Astrocyte (in vitro differentiated cells and primary cell): ENCODE measurements around the gene UMODL1. TPM values are rescaled to one million over a fixed set of nuclear protein-coding genes. Genes with fewer than 3 reads are reported as not detected.

ENCODE experiments used
- DNase-seq: peaks from one replicate; pipeline ENCODE4 v3.0.0-alpha.2; 2010; ENCODE audit warnings: low read depth
- FAIRE-seq: peaks from 2 replicates; lab custom pipeline; 2011; peaks lifted over from hg19 to GRCh38; lab: Jason Lieb, UNC
- H2AFZ ChIP-seq: 2 replicates; pipeline ENCODE4 v1.6.0; 2012; ENCODE audit warnings: low read depth, low read length, inconsistent platforms
- H3K27ac ChIP-seq: 2 replicates; pipeline ENCODE4 v1.5.1; 2011; ENCODE audit warnings: low read depth, low read length, inconsistent platforms
- H3K27me3 ChIP-seq: 2 replicates; pipeline ENCODE4 v1.6.0; 2011; ENCODE audit warnings: low read length, inconsistent platforms; ENCODE audit not compliant: insufficient read depth
- H3K36me3 ChIP-seq: 2 replicates; pipeline ENCODE4 v1.5.1; 2011; ENCODE audit warnings: low read length, inconsistent platforms; ENCODE audit not compliant: insufficient read depth
- H3K4me1 ChIP-seq: 2 replicates; pipeline ENCODE4 v1.5.1; 2011; ENCODE audit warnings: low read length, inconsistent platforms; ENCODE audit not compliant: insufficient read depth
- H3K4me2 ChIP-seq: 2 replicates; pipeline ENCODE4 v1.6.0; 2012; ENCODE audit warnings: low read length, inconsistent platforms
- H3K4me3 ChIP-seq: 2 replicates; pipeline ENCODE4 v1.5.1; 2011; ENCODE audit warnings: low read depth, mild to moderate bottlenecking, low read length, inconsistent platforms; ENCODE audit not compliant: insufficient read depth
- H3K79me2 ChIP-seq: 2 replicates; pipeline ENCODE4 v1.6.0; 2012; ENCODE audit warnings: mild to moderate bottlenecking, low read length, inconsistent platforms; ENCODE audit not compliant: insufficient read depth
- H3K9ac ChIP-seq: 2 replicates; pipeline ENCODE4 v1.6.0; 2012; ENCODE audit warnings: mild to moderate bottlenecking, low read length, inconsistent platforms
- H3K9me3 ChIP-seq: 2 replicates; pipeline ENCODE4 v1.5.1; 2012; ENCODE audit warnings: low read depth, mild to moderate bottlenecking, low read length, inconsistent platforms; ENCODE audit not compliant: insufficient read depth
- H4K20me1 ChIP-seq: 2 replicates; pipeline ENCODE4 v1.6.0; 2012; ENCODE audit warnings: low read length, inconsistent platforms; ENCODE audit not compliant: insufficient read depth
- H3K27ac Mint-ChIP-seq: one replicate; pipeline ENCODE4 v1.8.0; 2021; ENCODE audit warnings: mild to moderate bottlenecking, mixed read lengths; ENCODE audit not compliant: unreplicated experiment
- H3K27me3 Mint-ChIP-seq: one replicate; pipeline ENCODE4 v1.8.0; 2021; ENCODE audit warnings: low read depth, mixed read lengths; ENCODE audit not compliant: unreplicated experiment
- H3K36me3 Mint-ChIP-seq: one replicate; pipeline ENCODE4 v1.8.0; 2021; ENCODE audit warnings: low read depth, mixed read lengths; ENCODE audit not compliant: unreplicated experiment
- H3K4me1 Mint-ChIP-seq: one replicate; pipeline ENCODE4 v1.8.0; 2021; ENCODE audit warnings: low read depth, mixed read lengths; ENCODE audit not compliant: unreplicated experiment
- H3K4me3 Mint-ChIP-seq: one replicate; pipeline ENCODE4 v1.8.0; 2021; ENCODE audit warnings: mild to moderate bottlenecking, moderate library complexity, mixed read lengths; ENCODE audit not compliant: unreplicated experiment
- H3K9me3 Mint-ChIP-seq: one replicate; pipeline ENCODE4 v1.8.0; 2021; ENCODE audit warnings: mild to moderate bottlenecking, mixed read lengths; ENCODE audit not compliant: unreplicated experiment
- CTCF ChIP-seq: IDR thresholded peaks from 2 replicates; pipeline ENCODE4 v1.5.1; 2011; ENCODE audit warnings: low read depth, mild to moderate bottlenecking, inconsistent platforms, low read length, moderate library complexity; ENCODE audit not compliant: insufficient read depth
- EZH2 ChIP-seq: IDR thresholded peaks from 2 replicates; pipeline ENCODE4 v1.6.1; 2012; ENCODE audit warnings: mild to moderate bottlenecking, low read length, inconsistent platforms; ENCODE audit not compliant: insufficient read depth
- total RNA-seq: library from RNA; stranded (reverse); gene quantifications from 2 replicates; pipeline ENCODE4 v1.2.1, GENCODE V29; 2021

UMODL1 gene
- total RNA-seq, 1 donor from 2014 or later: not detected

GRCh38 chr21:42120101-42120902, 49.2 kb downstream of the UMODL1 start:
- no peaks in the 10 kb centered on the region for H3K9me3 Mint-ChIP-seq
- Histone ChIP-seq H3K36me3 (no peaks in the 10 kb centered on the region), H3K27ac (no peak overlapping the region), H3K27me3 (peaks cover 26% of the 10 kb centered on the region), H4K20me1 (no peaks in the 10 kb centered on the region), H3K4me1 (peaks cover 5% of the 10 kb centered on the region), H3K9me3 (no peaks in the 10 kb centered on the region), H3K4me2 (no peak overlapping the region), H3K4me3 (no peak overlapping the region), H3K79me2 (no peaks in the 10 kb centered on the region), H2AFZ (no peak overlapping the region), H3K9ac (no peak overlapping the region)
- FAIRE-seq (no peak), DNase-seq (no peak)
- no peaks in the 10 kb centered on the region for H3K36me3 Mint-ChIP-seq
- peaks cover 30% of the 10 kb centered on the region for H3K27me3 Mint-ChIP-seq
- H3K27ac Mint-ChIP-seq: no peak overlapping the region
- H3K4me1 Mint-ChIP-seq: peaks cover 16% of the 10 kb centered on the region
- no peak for TF ChIP-seq EZH2
- no peak for TF ChIP-seq CTCF
- no peak overlapping the region for H3K4me3 Mint-ChIP-seq

- Histone ChIP-seq H3K4me2 (no peak overlapping the region), H3K4me3 (no peak overlapping the region), H2AFZ (no peak overlapping the region), H3K9ac (no peak overlapping the region), H3K4me1 (peaks cover 12% of the 10 kb centered on the region), H3K27me3 (peaks cover 26% of the 10 kb centered on the region), H3K27ac (no peak overlapping the region), H3K36me3 (no peaks in the 10 kb centered on the region), H3K9me3 (no peaks in the 10 kb centered on the region), H3K79me2 (no peaks in the 10 kb centered on the region), H4K20me1 (no peaks in the 10 kb centered on the region)
- peaks cover 22% of the 10 kb centered on the region for H3K4me1 Mint-ChIP-seq
- no peak for DNase-seq
- H3K9me3 Mint-ChIP-seq: no peaks in the 10 kb centered on the region
- H3K36me3 Mint-ChIP-seq: no peaks in the 10 kb centered on the region
- no peak for TF ChIP-seq EZH2
- TF ChIP-seq CTCF: no peak
- no peak for FAIRE-seq
- H3K27me3 Mint-ChIP-seq: peaks cover 27% of the 10 kb centered on the region
- no peak overlapping the region for H3K4me3 Mint-ChIP-seq
- no peak overlapping the region for H3K27ac Mint-ChIP-seq
Measured at GRCh38 chr21:42120903-42121535, 49.9 kb downstream of the UMODL1 start.
